Liver (tissue), 9 donors: ENCODE results near the gene C12orf54. TPM values are rescaled to one million over a fixed set of nuclear protein-coding genes. Genes with fewer than 3 reads are reported as not detected.

Source experiments
- DNase-seq: peaks from one replicate; pipeline ENCODE4 v3.0.0-alpha.2; 2017; ENCODE audit warnings: low spot score
- H3K27ac ChIP-seq, 2 donors: one replicate each; pipeline ENCODE4 v1.7.0; 2013; ENCODE audit warnings: inconsistent platforms in 2 of 2, low read length in 2 of 2, control low read depth in 1 of 2, low read depth in 1 of 2, mild to moderate bottlenecking in 1 of 2
- H3K27me3 ChIP-seq, 4 donors: one replicate each; pipeline versions ENCODE4 v1.6.1 to v1.7.0; 2013; ENCODE audit warnings: low read length in 3 of 4, inconsistent platforms in 1 of 4, mild to moderate bottlenecking in 1 of 4, moderate library complexity in 1 of 4; ENCODE audit not compliant: control insufficient read depth in 4 of 4, insufficient read depth in 4 of 4
- H3K36me3 ChIP-seq, 4 donors: one replicate each; pipeline versions ENCODE4 v1.6.1 to v1.7.0; 2013; ENCODE audit warnings: low read length in 3 of 4, mild to moderate bottlenecking in 3 of 4, low read depth in 1 of 4, moderate library complexity in 1 of 4; ENCODE audit not compliant: control insufficient read depth in 4 of 4, insufficient read depth in 3 of 4
- H3K4me1 ChIP-seq, 4 donors: one replicate each; pipeline versions ENCODE4 v1.6.1 to v1.7.0; 2013; ENCODE audit warnings: low read length in 3 of 4, mild to moderate bottlenecking in 3 of 4, moderate library complexity in 1 of 4; ENCODE audit not compliant: control insufficient read depth in 4 of 4, insufficient read depth in 4 of 4
- H3K4me3 ChIP-seq, 3 donors: one replicate each; pipeline versions ENCODE4 v1.6.1 to v1.7.0; 2013; ENCODE audit warnings: low read length in 3 of 3, control low read depth in 1 of 3, low read depth in 1 of 3, mild to moderate bottlenecking in 1 of 3
- H3K9ac ChIP-seq, 2 donors: one replicate each; pipeline ENCODE4 v1.7.0; 2013; ENCODE audit warnings: low read length in 2 of 2, mild to moderate bottlenecking in 2 of 2, moderate library complexity in 2 of 2, control low read depth in 1 of 2, low read depth in 1 of 2
- H3K9me3 ChIP-seq, 4 donors: one replicate each; pipeline versions ENCODE4 v1.6.1 to v1.7.0; 2013; ENCODE audit warnings: low read length in 3 of 4; ENCODE audit not compliant: control insufficient read depth in 4 of 4
- CTCF ChIP-seq: fragments of 150-350 bp; IDR thresholded peaks from 2 replicates; pipeline ENCODE4 v1.5.1; 2017; ENCODE audit warnings: improper control_type of control experiment, low read depth, low read length; ENCODE audit not compliant: missing input control
- EGR1 ChIP-seq, 2 donors: IDR thresholded peaks; 2 replicates each; pipeline ENCODE4 v1.6.1; 2016 to 2018; ENCODE audit warnings: antibody characterized with exemption in 2 of 2, low read depth in 2 of 2
- FOXA1 ChIP-seq: IDR thresholded peaks from 2 replicates; pipeline ENCODE4 v1.6.1; 2016; ENCODE audit warnings: antibody characterized with exemption
- FOXA2 ChIP-seq: IDR thresholded peaks from 2 replicates; pipeline ENCODE4 v1.6.1; 2016; ENCODE audit warnings: antibody characterized with exemption
- GABPA ChIP-seq, 2 donors: IDR thresholded peaks in 1 of 2; conservative IDR thresholded peaks in 1 of 2; 2 replicates each; pipeline ENCODE4 v1.6.1; 2016; ENCODE audit warnings: antibody characterized with exemption in 2 of 2, mild to moderate bottlenecking in 1 of 2, moderate library complexity in 1 of 2
- HNF4A ChIP-seq, 2 donors: conservative IDR thresholded peaks; 2 replicates each; pipeline ENCODE4 v1.6.1; 2016; ENCODE audit warnings: antibody characterized with exemption in 2 of 2, mild to moderate bottlenecking in 2 of 2
- HNF4G ChIP-seq: IDR thresholded peaks from 2 replicates; pipeline ENCODE4 v1.6.1; 2016; ENCODE audit warnings: antibody characterized with exemption
- JUND ChIP-seq, 2 donors: IDR thresholded peaks; 2 replicates each; pipeline ENCODE4 v1.6.1; 2016; ENCODE audit warnings: antibody characterized with exemption in 2 of 2
- NR2F2 ChIP-seq: IDR thresholded peaks from 2 replicates; pipeline ENCODE4 v1.6.1; 2016; ENCODE audit warnings: antibody characterized with exemption
- RAD21 ChIP-seq, 2 donors: IDR thresholded peaks; 2 replicates each; pipeline ENCODE4 v1.6.1; 2016; ENCODE audit warnings: antibody characterized with exemption in 2 of 2, mild to moderate bottlenecking in 2 of 2
- REST ChIP-seq: IDR thresholded peaks from 2 replicates; pipeline ENCODE4 v1.6.1; 2016; ENCODE audit warnings: antibody characterized with exemption, mild to moderate bottlenecking
- RXRA ChIP-seq, 2 donors: IDR thresholded peaks; 2 replicates each; pipeline ENCODE4 v1.6.1; 2017 to 2018; ENCODE audit warnings: antibody characterized with exemption in 2 of 2, mild to moderate bottlenecking in 1 of 2
- SP1 ChIP-seq: IDR thresholded peaks from 2 replicates; pipeline ENCODE4 v1.6.1; 2018; ENCODE audit warnings: antibody characterized with exemption, mild to moderate bottlenecking
- TAF1 ChIP-seq: conservative IDR thresholded peaks from 2 replicates; pipeline ENCODE4 v1.6.1; 2016; ENCODE audit warnings: antibody characterized with exemption, mild to moderate bottlenecking
- YY1 ChIP-seq: IDR thresholded peaks from 2 replicates; pipeline ENCODE4 v1.6.1; 2016; ENCODE audit warnings: antibody characterized with exemption, mild to moderate bottlenecking
- ZBTB33 ChIP-seq: IDR thresholded peaks from 2 replicates; pipeline ENCODE4 v1.6.1; 2016; ENCODE audit warnings: antibody characterized with exemption
- WGBS: extraction: QIAGEN DNeasy Blood & Tissue Kit; methylation state at CpG from one replicate; pipeline ENCODE4 v1.1.7; 2013; 5-methylcytosine and 5-hydroxymethylcytosine counted together
- polyA plus RNA-seq, 2 donors: library from polyadenylated mRNA; stranded (reverse) in 1 of 2; unstranded in 1 of 2; fragments of 200-250 nt in 1 of 2; fragments of >200 nt in 1 of 2; fragmentation: Nextera tagmentation in 1 of 2; extraction: Ambion mirVana in 1 of 2; gene quantifications; one replicate each; pipeline versions ENCODE4 v1.2.1 to v1.2.3, GENCODE V29; 2013 to 2015
- total RNA-seq, 2 donors: library from RNA; depleted of rRNA; stranded (reverse); fragments of >200 nt; gene quantifications; one replicate each; pipeline ENCODE4 v1.2.3, GENCODE V29; 2014
- TF ChIP-seq, protein P1 (sequence below): IDR thresholded peaks from 2 replicates; pipeline ENCODE4 v1.6.1; 2016; ENCODE audit warnings: antibody characterized with exemption
- TF ChIP-seq, protein P2 (sequence below): IDR thresholded peaks from 2 replicates; pipeline ENCODE4 v1.6.1; 2016; ENCODE audit warnings: antibody characterized with exemption
- donor health status: healthy.
- donor health status: healthy.
- donor health status: healthy.
- donor health status: healthy.
- donor health status: healthy.

The C12orf54 gene
- total and polyA plus RNA-seq, 4 donors = not detected

DNA sequence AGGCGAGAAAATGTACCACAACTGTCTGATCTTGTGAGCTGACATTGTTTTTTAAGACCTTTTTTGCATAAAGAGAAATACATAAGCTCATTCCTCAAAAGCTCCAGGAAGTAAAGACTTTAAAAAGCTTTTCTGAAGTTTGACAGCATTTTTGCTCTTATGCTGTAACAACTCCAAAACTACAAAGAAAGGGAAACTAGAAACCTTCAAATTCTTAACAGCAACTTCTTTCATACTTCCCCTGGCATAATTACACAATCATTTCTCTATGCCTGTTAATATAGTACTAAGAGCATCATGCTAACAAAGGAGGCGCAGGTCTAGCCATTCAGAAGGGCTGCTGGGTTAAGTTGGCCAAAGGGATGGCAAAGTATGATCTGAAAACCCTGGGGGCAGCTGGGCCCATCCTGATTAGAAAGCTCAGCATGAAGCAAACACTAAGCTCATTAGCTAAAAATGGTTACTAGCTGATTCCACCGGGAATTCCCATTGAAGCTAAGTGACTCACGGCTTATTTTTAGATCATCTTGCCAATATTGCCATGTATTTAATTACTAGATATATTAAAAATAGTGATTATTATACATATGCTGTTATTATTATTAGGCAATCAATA, 36.0 kb upstream of the C12orf54 start:
- 49% methylated on average over 4 of the region's 4 CpGs for WGBS
- H3K27me3 ChIP-seq = peaks cover 0 to 3% (median 1%) of the 10 kb centered on the region in 4 donors
- peaks cover 0 to 1% (median 0%) of the 10 kb centered on the region in 4 donors for H3K9me3 ChIP-seq
- no peak overlapping the region for H3K27ac ChIP-seq
- no peak for TF ChIP-seq HNF4G
- TF ChIP-seq FOXA1 = no peak
- TF ChIP-seq CTCF = no peak
- TF ChIP-seq TAF1 = no peak
- TF ChIP-seq FOXA2 = no peak
- no peak for TF ChIP-seq RAD21 (IDR thresholded peaks at IDR 0.05)
- no peak for TF ChIP-seq GABPA (IDR thresholded peaks at IDR 0.05 in 1 of 2, conservative IDR thresholded peaks at IDR 0.05 in 1 of 2)
- TF ChIP-seq REST = no peak
- no peak for TF ChIP-seq YY1
- TF ChIP-seq EGR1 (IDR thresholded peaks at IDR 0.05; ENCODE audit: low read depth in 2 of 2) = no peak
- no peak for TF ChIP-seq SP1
- TF ChIP-seq JUND (IDR thresholded peaks at IDR 0.05) = no peak
- no peak for TF ChIP-seq NR2F2
- TF ChIP-seq, protein P1, sequence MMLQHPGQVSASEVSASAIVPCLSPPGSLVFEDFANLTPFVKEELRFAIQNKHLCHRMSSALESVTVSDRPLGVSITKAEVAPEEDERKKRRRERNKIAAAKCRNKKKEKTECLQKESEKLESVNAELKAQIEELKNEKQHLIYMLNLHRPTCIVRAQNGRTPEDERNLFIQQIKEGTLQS = no peak
- no peak for TF ChIP-seq ZBTB33
- no peak for TF ChIP-seq HNF4A (conservative IDR thresholded peaks at IDR 0.05)
- no peak for TF ChIP-seq RXRA (IDR thresholded peaks at IDR 0.05)
- TF ChIP-seq, protein P2, sequence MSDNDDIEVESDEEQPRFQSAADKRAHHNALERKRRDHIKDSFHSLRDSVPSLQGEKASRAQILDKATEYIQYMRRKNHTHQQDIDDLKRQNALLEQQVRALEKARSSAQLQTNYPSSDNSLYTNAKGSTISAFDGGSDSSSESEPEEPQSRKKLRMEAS = no peak
- H3K4me1 ChIP-seq = no peaks in the 10 kb centered on the region
- no peak for DNase-seq
- H3K9ac ChIP-seq = no peak overlapping the region
- no peaks in the 10 kb centered on the region for H3K36me3 ChIP-seq
- H3K4me3 ChIP-seq = no peak overlapping the region
